NK-92 (cell line): Measurements from ENCODE around the gene SOST.

Experiments used
- DNase-seq: peaks from one replicate; lab custom pipeline; 2025; ENCODE audit not compliant: unreplicated experiment; lab: John Stamatoyannopoulos, UW

The SOST gene

DNA sequence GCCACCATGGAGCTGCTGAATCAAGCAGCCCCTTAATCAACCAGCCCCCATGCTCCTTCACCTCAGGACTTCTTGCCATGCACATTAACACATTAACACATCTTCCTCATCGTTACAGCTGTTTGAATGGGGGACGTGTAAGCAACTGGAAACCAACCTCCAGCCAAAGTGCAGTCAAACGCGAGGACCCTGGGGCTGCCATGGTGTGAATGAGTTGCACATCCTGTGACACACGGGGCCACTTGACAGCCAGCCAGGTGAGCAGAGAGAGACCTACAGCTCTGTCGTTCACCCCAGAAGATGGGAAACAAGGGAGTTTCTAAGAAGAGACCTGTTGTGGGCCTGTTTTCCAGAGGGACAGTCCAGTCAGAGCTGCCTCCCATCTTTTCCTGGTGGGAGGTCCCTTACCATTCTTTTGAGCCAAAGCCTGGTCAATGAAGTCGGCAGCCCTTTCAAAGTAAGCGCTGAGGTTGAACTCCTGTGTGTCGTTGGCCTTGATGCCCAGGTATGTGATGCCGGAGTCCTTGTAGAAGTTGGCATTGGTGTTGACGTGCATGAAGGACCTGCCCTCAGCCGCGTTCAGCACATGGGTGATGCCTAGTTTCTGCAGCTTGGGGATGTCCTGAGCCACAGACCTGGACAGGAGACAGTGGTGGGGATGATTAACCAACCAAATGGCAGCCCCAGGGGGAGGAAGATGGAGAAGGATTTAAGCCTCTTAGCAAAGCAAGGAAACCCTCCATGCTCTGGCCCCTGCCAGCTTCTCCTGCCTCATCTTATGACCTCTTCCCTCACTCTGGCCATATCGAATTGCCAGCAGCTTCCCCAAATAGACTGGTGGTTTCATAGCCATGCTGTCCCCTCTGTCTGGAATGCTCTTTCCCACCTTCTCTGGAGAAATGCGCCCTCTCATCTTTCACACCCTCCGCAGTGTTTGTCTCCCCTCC, 16.0 kb upstream of the SOST start:
- DNase-seq, result no peak

DNA sequence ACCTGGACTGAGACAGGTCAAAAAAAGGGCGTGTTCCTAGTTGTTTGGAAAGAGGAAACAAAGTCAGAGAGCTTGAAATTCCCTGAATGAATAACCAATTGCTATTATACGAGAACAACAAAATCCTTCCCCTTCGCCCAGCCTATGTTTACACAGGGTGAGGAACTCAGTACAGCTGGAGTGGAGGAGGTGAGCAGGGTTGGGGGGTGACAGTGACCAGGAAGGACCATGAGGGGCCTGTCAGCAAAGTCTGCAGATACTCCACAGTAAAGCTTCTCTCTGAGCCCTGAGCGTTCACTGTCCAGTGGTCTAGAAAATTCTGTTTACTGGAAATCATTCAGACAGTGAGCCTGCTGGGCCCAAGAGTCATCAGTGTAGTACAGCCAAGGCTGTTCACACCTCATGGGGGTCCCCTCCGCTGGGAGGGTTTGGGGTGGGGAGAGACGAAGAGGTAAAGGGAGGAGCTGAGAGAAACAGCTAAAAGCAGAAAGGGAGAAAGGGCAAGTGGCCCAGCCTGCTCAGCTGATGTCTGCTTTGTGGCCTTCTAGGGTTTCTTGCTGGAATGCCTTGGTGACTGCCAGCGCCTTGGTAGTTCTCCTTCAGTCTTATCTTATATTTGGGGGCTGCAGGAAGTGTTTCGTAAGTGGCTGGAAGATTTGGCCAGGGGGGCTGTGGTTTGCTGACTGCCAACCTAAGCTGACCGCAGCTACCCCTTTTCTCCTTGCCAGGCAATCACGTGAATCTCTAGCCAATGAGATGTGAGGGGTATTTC, 14.5 kb upstream of the SOST start:
- DNase-seq, result no peak

DNA sequence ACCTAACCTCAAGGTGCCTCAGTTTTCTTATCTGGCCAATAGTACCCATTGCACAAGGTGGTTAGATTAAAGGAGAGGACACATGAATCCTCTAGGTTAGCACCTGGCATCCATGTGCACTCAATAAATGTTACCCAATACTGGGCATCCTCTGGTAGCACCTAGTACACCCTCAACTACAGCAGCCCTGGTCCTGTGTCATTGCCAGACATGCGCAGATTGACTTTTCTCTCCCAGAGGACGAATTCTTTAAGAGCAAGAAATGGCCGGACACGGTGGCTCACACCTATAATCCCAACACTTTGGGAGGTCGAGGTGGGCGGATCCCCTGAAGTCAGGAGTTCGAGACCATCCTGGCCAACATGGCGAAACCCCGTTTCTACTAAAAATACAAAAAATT, 12.9 kb upstream of the SOST start:
- DNase-seq, result no peak

DNA sequence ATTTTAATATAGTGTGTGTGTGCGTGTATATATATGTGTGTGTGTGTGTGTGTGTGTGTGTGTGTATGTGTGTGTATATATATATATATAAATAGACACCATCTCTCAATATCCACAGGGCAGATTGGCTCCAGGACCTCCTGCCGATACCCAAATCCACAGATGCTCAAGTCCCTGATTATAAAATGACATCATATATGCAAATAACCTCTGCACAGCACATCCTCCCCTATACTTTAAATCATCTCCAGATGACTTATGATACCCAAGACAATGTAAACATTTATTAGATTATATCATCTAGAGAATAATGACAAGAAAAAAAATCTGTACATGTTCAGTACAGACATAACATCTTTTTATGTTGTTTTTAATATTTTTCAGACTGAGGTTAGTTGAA, 12.4 kb upstream of the SOST start:
- no peak for DNase-seq

DNA sequence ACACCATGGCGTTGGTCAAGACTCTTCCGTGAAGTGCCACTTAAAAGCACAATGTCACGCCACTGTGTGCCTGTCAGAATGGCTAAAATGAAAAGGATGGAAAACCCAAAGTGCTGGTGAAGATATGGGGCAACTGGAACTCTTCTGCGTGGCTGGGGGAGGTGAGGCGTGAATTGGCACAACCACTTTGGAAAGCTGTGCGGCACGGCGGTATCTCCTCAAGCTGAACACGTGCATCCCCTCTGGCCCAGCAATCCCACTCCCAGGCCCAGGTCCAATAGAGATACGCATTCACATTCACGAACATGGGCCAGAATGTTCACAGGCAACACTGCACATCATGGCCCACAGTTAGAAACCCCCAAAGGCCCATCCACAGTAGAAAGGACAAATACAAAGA, 11.3 kb upstream of the SOST start:
- no peak for DNase-seq

DNA sequence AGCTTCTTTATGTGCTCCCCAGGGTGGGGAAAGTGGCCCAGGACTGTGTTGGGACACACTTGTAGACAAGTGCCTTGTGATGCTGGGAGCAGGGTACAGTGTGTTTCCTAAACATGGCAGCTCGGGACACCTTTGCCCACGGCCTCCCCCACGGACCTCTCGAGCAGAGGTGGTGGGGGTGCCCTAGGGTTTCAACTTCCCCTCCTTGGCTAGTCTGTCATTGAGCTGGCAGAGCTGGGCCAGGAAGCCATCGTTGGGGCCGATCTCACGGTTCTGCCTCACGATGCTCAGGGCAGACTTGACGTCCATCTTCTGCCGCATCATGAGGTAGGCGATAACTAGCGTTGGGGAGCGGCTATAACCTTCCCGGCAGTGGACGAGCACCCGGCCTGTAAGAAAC, 10.8 kb upstream of the SOST start:
- no peak for DNase-seq

DNA sequence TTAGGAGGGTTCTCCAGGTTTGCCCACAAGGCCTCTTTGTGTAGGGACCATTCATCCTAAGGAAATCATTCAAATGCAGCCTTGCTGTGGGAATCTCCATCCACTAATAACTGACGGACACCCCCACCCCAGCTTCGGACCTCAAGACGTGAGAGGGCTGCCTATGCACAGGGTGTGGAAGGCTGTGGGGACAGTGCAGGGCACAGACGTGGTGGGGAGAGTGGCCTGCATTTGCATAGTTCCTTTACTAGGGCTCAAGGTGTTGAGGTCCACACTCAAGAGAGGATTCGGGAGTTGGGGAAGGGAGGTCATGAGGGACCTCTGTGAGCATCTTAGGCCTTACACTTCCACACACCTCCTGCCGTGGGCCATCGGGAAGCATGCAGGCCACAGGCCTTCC, 10.4 kb upstream of the SOST start:
- no peak for DNase-seq

DNA sequence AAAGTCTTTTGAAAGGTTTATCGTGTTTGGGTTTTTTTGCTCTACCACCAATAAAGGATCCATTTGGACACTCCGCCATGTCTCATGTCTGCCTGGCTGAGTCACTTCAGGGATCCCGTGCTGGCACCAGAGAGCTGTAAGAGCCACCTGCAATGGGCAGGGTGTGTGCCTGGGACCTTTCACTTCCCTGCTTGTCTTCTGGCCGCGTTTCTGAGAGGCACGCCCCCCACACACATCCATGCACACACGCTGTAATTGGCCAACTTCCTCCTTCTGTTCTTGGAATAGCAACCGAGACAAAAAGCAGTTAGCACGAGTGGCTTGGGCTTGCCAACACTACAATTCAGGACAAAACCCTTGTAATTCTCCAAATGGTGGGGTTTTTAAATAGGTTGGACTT, 9.8 kb upstream of the SOST start:
- no peak for DNase-seq

DNA sequence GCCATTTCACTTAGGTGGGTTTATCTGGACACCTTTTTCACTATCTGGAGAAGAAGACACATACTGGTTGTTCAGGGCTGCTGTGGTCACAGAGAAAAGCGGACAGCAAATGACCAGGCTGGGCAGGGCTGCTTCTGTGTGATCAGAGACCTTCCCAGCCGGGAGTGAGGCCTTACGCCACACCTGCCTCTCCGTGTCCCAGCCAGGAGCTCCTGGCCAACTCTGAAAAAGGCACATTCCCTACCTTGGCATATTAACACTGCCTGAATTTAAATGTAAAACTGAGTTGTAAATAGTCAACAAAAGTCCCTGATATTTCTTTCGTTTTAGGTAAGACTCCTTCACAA, 9.1 kb upstream of the SOST start:
- DNase-seq, result no peak

DNA sequence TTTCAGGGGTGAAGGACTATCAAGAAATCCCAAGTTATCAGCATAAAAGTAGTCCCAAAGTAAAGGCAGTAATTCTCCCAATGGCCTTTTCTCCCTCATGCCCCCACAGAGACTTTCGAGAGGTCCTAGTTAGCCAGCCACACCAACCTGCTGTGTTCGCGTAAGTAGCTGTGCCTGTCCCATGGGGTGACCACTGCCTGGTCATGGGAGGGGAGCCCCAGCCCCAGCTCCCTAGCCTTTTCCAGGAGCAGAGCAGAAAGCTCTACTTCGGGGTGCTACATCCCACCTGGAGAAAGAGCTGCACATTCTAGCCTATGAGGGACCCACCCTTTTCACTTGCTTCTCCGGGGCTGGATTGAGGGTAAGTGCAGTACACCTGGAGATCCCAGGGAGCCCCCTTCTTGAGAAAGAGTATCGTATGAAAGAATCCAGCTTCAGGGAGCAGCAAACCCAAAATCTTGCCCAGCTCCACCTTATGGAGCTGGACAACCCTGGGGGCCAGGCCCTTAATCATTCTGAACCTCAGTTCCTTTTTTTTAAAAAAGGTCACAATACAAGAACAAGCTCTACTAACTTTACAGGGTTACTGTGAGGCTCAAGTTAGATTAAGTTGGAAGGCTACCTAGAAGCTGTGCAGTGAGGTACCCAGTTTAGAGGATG, 8.6 kb upstream of the SOST start:
- DNase-seq, result no peak

DNA sequence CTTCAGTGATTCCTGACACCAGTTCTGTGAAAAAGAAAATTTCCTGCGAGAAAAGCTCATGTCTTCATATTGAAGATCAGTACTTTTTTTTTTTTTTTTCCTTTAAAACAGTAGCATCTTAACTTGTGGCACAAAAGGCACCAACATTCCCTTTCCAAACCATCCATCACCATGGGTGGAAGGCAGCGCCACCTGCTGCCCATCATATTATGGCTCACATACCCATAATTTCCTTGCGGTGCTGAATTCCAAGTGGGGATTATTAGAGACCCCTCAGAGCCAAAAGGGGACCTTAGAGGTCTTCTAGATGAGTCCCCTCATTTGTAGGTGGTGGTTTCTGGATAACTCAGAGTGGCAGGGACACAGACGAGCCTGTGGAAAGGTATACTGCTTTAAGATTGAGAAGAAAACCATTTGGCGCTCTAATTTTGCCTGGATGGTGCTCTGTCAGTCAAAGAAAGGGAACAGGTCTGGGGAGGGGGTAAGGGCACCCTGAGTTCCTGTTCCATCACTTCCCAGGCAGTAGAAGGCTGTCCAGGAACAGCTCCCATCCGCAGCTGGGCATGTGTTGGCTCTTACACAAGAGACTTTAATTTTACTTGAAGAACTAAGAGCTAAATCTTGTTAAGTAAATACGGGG, 7.9 kb upstream of the SOST start:
- DNase-seq, result no peak

DNA sequence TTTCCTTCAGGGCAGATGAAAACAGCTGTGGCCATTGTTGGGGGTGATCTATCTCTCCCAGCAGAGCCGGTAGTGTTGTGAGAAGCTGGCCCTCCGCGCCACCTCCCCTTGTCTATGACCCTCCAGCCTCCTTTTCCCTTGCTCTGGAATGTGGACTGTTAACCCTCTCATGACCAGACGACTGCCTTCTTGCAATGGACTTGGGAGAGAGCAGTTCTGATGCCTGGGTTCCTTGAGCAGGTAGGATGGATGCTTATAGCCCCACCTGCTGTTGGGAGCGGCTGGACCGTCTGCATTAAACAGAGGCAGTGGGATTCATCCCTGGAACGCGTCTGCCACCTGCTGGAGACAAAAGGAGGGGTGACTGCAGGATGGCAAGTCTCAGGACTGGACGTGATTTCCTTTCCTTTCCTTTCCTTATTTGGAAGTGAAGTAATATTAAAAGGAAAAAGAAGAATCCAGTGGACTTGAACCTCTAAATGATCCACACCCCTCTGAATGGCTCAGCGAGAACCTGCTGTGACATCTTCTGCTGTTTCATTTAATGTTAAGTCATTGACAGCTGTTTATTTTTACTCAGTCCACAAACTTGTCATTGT, 1.8 kb upstream of the SOST start:
- peak; percentile 36 for DNase-seq

DNA sequence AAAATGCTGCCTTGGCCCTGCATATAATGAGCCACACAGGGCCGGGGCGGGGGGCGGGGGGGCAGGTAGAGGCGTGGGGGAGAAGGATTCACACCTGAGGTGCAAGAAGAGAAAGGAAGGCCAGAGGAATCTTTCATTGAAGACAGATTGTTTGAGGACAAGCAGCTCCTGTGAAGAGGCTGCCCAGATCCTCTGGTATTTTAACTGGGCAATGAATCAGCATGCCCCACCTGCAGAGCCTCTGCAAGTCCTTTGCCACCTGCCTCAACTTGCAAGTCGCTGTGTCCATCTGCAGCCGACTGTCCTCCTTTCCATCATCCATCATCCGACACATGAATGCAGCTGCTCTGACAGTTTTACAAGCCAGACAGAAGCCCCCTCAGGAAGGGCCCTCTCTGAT, 1.2 kb upstream of the SOST start:
- no peak for DNase-seq

DNA sequence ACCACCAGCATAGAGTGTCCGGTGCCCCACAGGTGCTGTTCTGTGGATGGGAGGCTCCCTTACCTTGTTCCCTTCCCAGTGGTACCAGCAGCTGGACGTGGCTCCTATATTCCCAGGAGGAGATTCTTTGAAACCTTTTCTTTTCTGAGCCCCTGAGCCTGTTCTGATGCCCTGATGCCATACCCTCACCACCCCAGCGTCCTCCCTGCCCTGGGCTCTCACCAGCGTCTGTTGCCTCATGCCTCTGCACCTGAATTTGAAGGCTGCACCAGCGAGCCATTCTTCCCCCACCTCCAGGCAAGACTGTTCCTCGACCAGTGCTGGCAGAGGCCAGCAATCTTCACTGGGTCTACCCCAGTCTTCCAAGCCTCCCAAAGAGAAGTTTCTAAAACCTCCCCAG, 505 bp downstream of the SOST start:
- no peak for DNase-seq

DNA sequence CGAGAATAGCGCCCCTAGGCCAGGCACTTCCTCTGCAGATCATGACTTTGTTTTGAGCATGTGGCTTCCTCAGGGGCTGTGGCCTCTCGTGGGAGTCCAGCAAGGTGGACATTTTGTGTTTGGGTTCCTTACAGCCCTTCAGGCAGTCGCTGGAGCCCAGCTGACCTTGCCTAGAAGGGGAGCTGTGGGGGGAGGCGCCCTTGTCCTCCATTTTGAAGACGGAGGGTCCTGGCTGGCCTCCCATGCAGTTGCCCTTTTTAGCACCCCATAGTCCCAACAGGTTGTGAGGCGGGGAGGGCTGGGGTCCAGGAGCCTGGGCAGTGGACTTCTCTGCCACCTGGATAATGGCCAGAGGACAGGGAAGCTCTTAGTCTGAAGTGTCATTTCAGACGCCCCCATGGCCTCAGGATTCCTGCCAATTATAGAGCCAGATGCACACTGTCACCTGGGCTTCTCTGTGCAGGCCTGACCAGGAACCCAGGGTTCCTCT, 1.4 kb downstream of the SOST start:
- no peak for DNase-seq

DNA sequence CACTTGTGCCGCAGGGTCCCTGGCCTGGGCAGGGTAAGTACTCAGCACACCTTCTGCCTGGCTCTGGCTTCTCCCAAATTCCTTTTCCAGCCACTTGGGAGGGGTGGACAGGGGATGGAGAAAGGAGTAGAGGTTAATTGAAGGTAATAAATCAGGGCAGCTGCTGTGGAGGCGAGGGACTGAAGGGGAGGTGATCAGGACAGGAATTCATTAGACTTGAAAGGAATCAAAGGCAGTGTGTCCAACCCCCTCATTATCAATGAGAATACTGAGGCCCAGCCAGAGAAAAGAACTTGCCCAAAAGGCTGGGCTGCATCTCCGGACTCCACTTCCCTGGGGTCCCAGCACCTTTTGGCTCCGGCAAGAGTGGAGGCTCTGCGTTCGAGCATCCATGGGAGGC, 2.4 kb downstream of the SOST start:
- DNase-seq, result no peak

DNA sequence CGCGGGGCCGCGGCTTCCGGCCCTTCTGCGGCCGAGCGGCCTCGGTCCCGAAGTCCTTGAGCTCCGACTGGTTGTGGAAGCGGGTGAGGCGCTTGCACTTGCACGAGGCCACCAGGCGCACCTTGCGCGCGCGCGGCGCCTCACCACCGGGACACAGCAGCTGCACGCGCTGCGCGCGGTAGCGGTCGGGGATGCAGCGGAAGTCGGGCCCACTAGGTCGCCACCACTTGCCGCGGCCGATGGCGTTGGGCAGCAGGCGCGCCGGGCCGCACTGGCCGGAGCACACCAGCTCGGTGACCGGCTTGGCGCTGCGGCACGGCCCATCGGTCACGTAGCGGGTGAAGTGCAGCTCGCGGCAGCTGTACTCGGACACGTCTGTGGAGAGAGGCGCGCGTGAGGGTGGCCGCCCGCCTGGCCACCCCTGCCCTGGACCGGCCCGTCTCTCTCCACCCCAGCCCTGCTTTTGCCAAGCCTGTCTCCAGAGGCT, 3.2 kb downstream of the SOST start:
- DNase-seq, result no peak

DNA sequence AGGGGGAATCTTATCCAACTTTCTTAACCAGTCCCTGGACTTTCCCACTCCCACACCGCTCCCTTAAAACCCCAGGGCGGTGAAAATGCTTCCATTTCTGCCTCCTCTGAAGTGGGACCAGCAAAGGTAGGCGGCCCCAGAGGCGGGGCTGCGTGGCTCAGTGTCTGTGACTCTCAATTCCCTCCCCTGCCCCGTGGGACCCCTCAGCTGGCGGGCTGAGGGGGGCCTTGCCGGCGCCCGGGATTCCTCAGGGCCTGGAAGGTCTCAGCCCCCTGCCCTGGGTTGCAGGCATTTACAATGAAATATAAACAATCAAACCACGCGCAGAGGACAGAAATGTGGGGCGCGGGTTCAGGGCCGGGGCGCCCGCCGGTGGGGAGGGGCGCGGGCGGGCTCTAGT, 3.6 kb downstream of the SOST start:
- no peak for DNase-seq

DNA sequence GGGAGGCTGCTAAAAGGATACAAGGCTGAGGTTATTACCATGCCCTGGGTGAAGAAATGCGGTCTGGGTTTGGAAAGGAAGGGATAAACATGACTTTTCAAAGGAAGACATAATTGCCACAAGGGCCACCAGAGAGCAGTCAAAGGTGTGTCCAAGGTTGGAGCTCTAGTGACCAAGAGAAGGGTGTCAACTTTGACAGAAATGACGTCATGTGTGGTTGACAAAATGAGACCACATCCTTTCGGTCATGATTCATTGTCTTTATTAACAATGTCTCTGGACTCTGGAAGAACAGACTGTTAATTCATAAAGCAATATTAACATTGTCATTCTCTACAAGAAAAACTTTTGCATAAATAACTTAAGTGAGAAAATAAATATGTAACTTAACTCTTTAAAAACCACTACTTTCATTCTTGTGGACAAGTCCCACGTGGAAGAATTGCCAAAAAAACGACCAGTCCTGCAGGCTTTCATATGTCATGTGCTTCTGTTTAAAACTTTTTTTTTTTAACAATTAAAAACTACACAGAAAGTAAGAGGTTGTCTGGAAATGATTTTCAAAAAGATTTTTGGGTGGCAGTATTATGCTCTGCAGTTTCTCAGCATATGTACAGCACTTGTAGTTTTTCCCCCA, 5.0 kb downstream of the SOST start:
- DNase-seq, result no peak

DNA sequence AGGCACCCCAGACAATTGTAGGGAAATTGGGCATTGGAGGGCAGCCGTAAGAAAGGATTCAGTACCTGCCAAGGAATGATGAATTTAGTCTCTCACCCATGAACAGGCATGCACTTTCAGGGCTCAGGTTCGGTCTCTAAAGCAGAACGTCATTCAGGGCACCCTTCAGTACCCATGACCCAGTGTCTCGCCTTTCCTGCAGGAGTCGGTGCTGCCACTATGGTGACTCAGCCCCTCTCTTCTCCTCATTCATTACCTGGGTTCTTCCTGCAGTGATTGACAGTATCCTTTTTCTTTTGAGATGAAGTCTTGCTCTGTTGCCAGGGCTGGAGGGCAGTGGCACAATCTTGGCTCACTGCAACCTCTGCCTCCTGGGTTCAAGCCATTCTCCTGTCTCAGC, 8.4 kb downstream of the SOST start:
- DNase-seq, result no peak
